ENCODE results near the gene RPS5. TPM values are rescaled to one million over a fixed set of nuclear protein-coding genes. Genes with fewer than 3 reads are reported as not detected.

The RPS5 gene
- total and polyA plus RNA-seq, 9 of the 15 experiments (the other 6 are each of a cell fraction or from before 2014, with no cell fraction given) = 1,228 to 3,570 (median 2,484) TPM

DNA sequence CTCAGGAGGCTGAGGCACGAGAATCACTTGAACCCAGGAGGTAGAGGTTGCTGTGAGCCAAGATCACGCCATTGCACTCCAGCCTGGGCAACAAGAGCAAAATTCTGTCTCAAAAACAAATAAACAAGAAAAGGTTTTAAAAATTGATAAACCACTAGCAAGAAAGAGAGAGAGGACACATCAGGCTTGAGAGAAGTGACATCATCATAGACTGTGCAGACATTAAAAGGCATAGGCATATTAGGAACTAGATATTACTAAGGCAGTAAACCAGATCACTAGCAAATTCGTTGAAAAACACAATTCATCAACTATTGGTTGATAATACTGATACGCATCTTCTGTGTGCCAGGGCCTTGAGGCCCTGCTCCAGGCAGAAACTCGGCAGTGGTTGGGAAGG, 41.5 kb upstream of the RPS5 start:
- no peaks in the 10 kb centered on the region for H3K9me3 ChIP-seq (replicated peaks; ENCODE audit: control insufficient read depth, insufficient read depth, low read depth, low read length)
- H3K27me3 ChIP-seq (ENCODE audit: control insufficient read depth in 2 of 2, insufficient read depth in 2 of 2, low read length in 2 of 2) = no peaks in the 10 kb centered on the region
- ChIA-PET POLR2A (interaction anchor here (0.6 to 2.9 kb wide), 4 partner anchors 11 to 82 kb away, joined by 3 to 11 read pairs (median 3); no protein-coding TSS in a partner anchor), CTCF (ENCODE audit: low intra/inter-chr PET ratio) (no interaction called here)
- H3K4me1 ChIP-seq (replicated peaks in 1 of 2; ENCODE audit: control insufficient read depth in 2 of 2, insufficient read depth in 2 of 2, low read length in 2 of 2) = peaks cover 5 to 12% of the 10 kb centered on the region in 2 experiments; a peak in 4 of 5 replicates
- FAIRE-seq (no peak), DNase-seq (ENCODE audit: extremely low read depth in 1 of 4, low spot score in 3 of 4) (no peak), ATAC-seq (no peak)
- no peak overlapping the region for H3K4me3 ChIP-seq
- WGBS (ENCODE audit: insufficient coverage, low coverage, missing lambda C conversion rate) = 44% methylated on average over 5 of the region's 5 CpGs
- in situ Hi-C loops (cut with MboI) = no loop called here
- no peak overlapping the region for H3K27ac ChIP-seq (ENCODE audit: extremely low read depth, low read depth, low read length)
- peaks cover 5% of the 10 kb centered on the region; the same call in 2 of the 3 replicates for H3K36me3 ChIP-seq (ENCODE audit: control insufficient read depth, insufficient read depth, low read length)
- H2AFZ ChIP-seq (ENCODE audit: low read depth, low read length) = no peak overlapping the region
- H3K79me2 ChIP-seq (ENCODE audit: control insufficient read depth, insufficient read depth, low read length) = no peaks in the 10 kb centered on the region
- intact Hi-C loops (cut with micrococcal nuclease) = no loop called here
- H3K9me1 ChIP-seq (ENCODE audit: control insufficient read depth, insufficient read depth, low read length) = no peaks in the 10 kb centered on the region
- BruUV-seq (replicated peaks) = no TSS peak
- TF ChIP-seq, protein P1, sequence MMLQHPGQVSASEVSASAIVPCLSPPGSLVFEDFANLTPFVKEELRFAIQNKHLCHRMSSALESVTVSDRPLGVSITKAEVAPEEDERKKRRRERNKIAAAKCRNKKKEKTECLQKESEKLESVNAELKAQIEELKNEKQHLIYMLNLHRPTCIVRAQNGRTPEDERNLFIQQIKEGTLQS (IDR thresholded peaks at IDR 0.05) = peak; percentile 53
- TF ChIP-seq, protein P1 (CRISPR knock-in tag; conservative IDR thresholded peaks at IDR 0.05) = no peak
- no peak for TF ChIP-seq ARID1B (IDR thresholded peaks at IDR 0.05)
- no peaks in the 10 kb centered on the region for H4K20me1 ChIP-seq (replicated peaks; ENCODE audit: control insufficient read depth, insufficient read depth, low read length)
- H3K9ac ChIP-seq (ENCODE audit: insufficient read depth in 1 of 2, low read depth in 2 of 2, low read length in 2 of 2) = no peak overlapping the region
- no peak overlapping the region for H3K4me2 ChIP-seq (ENCODE audit: insufficient read depth, low read length)
